Posterior cingulate gyrus (tissue), 11 donors: Measurements from ENCODE around the gene MAP3K2.
"Not testable (repeated sequence)": the region's sequence is repeated elsewhere in the genome, so short reads cannot be mapped to it uniquely, and the experiment has no call there.

Experiments used
- DNase-seq, 10 donors: peaks; one replicate each; pipeline versions ENCODE4 v3.0.0 to v3.0.0-alpha.2; 2020 to 2021; ENCODE audit warnings: mixed read lengths in 3 of 10
- intact Hi-C: fragments of 100-400 bp; cut with DNase I; formaldehyde crosslinking; loops from one replicate; pipeline ENCODE4 v1.15.1; 2023

MAP3K2 gene

GRCh38 chr2:127421871-127422558 is 34.2 kb upstream of the MAP3K2 start:
- intact Hi-C loops, result no loop called here
- peak in 2 of 10 donors; percentile 29 to 81 for DNase-seq

- intact Hi-C loops, result no loop called here
- peak in 2 of 10 donors; percentile 26 to 45 for DNase-seq
Measured at GRCh38 chr2:127421116-127421800, 33.5 kb upstream of the MAP3K2 start.

- peak in 1 of 10 donors; percentile 48 for DNase-seq
- intact Hi-C loops, result no loop called here
Measured at GRCh38 chr2:127420039-127420864, 32.5 kb upstream of the MAP3K2 start.

GRCh38 chr2:127419448-127420038 is 31.8 kb upstream of the MAP3K2 start:
- intact Hi-C loops, result no loop called here
- DNase-seq, result peak in 1 of 10 donors; percentile 79

GRCh38 chr2:127419112-127419430 is 31.3 kb upstream of the MAP3K2 start:
- intact Hi-C loops, result no loop called here
- no peak for DNase-seq

- peak in 1 of 10 donors; percentile 77 for DNase-seq
- intact Hi-C loops, result no loop called here
Measured at GRCh38 chr2:127418300-127419111, 30.7 kb upstream of the MAP3K2 start, which contains the start of gene PROC. PROC (plus strand) TSS chr2:127418427; CDS start chr2:127419943, 1,516 bp downstream.

- intact Hi-C loops, result no loop called here
- DNase-seq, result peak in 1 of 10 donors; percentile 54
Measured at GRCh38 chr2:127417406-127417805, 29.6 kb upstream of the MAP3K2 start.

GRCh38 chr2:127416506-127417001 is 28.8 kb upstream of the MAP3K2 start:
- DNase-seq, result peak in 2 of 10 donors; percentile 4 to 45
- intact Hi-C loops, result no loop called here

- intact Hi-C loops, result no loop called here
- peak in 6 of 10 donors; percentile 37 to 93 (median 44) for DNase-seq
Measured at GRCh38 chr2:127415593-127416505, 28.1 kb upstream of the MAP3K2 start.

- DNase-seq, result peak in 1 of 10 donors; percentile 48
- intact Hi-C loops, result no loop called here
Measured at GRCh38 chr2:127414638-127415592, 27.1 kb upstream of the MAP3K2 start.

GRCh38 chr2:127413782-127414637 is 26.2 kb upstream of the MAP3K2 start:
- DNase-seq, result peak in 1 of 10 donors; percentile 45

GRCh38 chr2:127413200-127413599 is 25.4 kb upstream of the MAP3K2 start:
- no peak for DNase-seq
- intact Hi-C loops, result no loop called here

More at GRCh38 chr2:127413782-127414637, 26.2 kb upstream of the MAP3K2 start:
- intact Hi-C loops, result no loop called here

GRCh38 chr2:127411653-127412369 is 24.0 kb upstream of the MAP3K2 start:
- intact Hi-C loops, result no loop called here
- DNase-seq, result no peak

GRCh38 chr2:127410871-127411652 is 23.3 kb upstream of the MAP3K2 start:
- DNase-seq, result no peak
- intact Hi-C loops, result no loop called here

- peak in 1 of 10 donors; percentile 59 for DNase-seq
- intact Hi-C loops, result not testable (repeated sequence)
Measured at GRCh38 chr2:127409716-127410115, 21.9 kb upstream of the MAP3K2 start.
